Activated naive CD8-positive, alpha-beta T cell treated with anti-CD3 and anti-CD28 coated beads, Interleukin-2, amount 50 U/mL, for 24 hours (primary cell): ENCODE data around the gene NUP188.
"Not testable (repeated sequence)": the region's sequence is repeated elsewhere in the genome, so short reads cannot be mapped to it uniquely, and the experiment has no call there.

Experiments used
- ATAC-seq: fragments of 150-1000 bp; cut with Tn5 transposase; one replicate; pipeline ENCODE4 v1.10.0; 2021
- DNase-seq: peaks from one replicate; pipeline ENCODE4 v3.0.0; 2021
- H3K27ac Mint-ChIP-seq: one replicate; pipeline ENCODE4 v1.8.0; 2021; ENCODE audit warnings: mild to moderate bottlenecking, mixed read lengths
- H3K27me3 Mint-ChIP-seq: one replicate; pipeline ENCODE4 v1.8.0; 2021; ENCODE audit warnings: mixed read lengths
- H3K36me3 Mint-ChIP-seq: one replicate; pipeline ENCODE4 v1.8.0; 2021; ENCODE audit warnings: low read depth, mixed read lengths
- H3K4me1 Mint-ChIP-seq: one replicate; pipeline ENCODE4 v1.8.0; 2021; ENCODE audit warnings: mixed read lengths
- H3K4me3 Mint-ChIP-seq: one replicate; pipeline ENCODE4 v1.8.0; 2021; ENCODE audit warnings: mild to moderate bottlenecking, moderate library complexity, mixed read lengths
- H3K9me3 Mint-ChIP-seq: one replicate; pipeline ENCODE4 v1.8.0; 2021; ENCODE audit warnings: mixed read lengths

Gene NUP188

DNA sequence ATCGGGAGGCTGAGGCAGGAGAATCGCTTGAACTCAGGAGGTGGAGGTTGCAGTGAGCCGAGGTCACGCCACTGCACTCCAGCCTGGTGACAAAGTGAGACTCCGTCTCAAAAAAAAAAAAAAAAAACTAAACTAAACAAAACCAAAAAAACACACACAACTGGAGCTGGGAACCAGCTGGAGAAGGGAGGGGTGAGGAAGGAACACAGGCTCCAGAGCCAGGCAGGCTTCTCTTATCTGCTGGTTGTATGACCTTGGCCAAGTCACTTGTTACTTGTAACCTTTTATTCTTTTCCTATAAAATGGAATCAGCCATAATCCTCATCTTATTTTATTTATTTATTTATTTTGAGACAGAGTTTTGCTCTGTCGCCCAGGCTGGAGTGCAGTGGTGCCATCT lies 56.7 kb downstream of the NUP188 start:
- not testable (repeated sequence) for H3K9me3 Mint-ChIP-seq, ATAC-seq, H3K27ac Mint-ChIP-seq, DNase-seq, H3K27me3 Mint-ChIP-seq, H3K4me1 Mint-ChIP-seq, H3K4me3 Mint-ChIP-seq
- H3K36me3 Mint-ChIP-seq, result peaks cover 52% of the 10 kb centered on the region

- no peaks in the 10 kb centered on the region for H3K9me3 Mint-ChIP-seq
- DNase-seq (no peak), ATAC-seq (no peak)
- peaks cover 40% of the 10 kb centered on the region for H3K36me3 Mint-ChIP-seq
- peak overlapping the region; percentile 35 for H3K27ac Mint-ChIP-seq
- no peak overlapping the region for H3K4me3 Mint-ChIP-seq
- H3K4me1 Mint-ChIP-seq, result no peaks in the 10 kb centered on the region
- no peaks in the 10 kb centered on the region for H3K27me3 Mint-ChIP-seq
Observed at GRCh38 chr9:129005336-129005997, 58.0 kb downstream of the NUP188 start.

- DNase-seq (peak; percentile 47), ATAC-seq (peak; percentile 60)
- H3K27ac Mint-ChIP-seq, result no peak overlapping the region
- H3K4me3 Mint-ChIP-seq, result no peak overlapping the region
- no peaks in the 10 kb centered on the region for H3K4me1 Mint-ChIP-seq
- H3K9me3 Mint-ChIP-seq, result no peaks in the 10 kb centered on the region
- no peaks in the 10 kb centered on the region for H3K27me3 Mint-ChIP-seq
- peaks cover 34% of the 10 kb centered on the region for H3K36me3 Mint-ChIP-seq
Observed at GRCh38 chr9:129006328-129007034, 59.0 kb downstream of the NUP188 start.

DNA sequence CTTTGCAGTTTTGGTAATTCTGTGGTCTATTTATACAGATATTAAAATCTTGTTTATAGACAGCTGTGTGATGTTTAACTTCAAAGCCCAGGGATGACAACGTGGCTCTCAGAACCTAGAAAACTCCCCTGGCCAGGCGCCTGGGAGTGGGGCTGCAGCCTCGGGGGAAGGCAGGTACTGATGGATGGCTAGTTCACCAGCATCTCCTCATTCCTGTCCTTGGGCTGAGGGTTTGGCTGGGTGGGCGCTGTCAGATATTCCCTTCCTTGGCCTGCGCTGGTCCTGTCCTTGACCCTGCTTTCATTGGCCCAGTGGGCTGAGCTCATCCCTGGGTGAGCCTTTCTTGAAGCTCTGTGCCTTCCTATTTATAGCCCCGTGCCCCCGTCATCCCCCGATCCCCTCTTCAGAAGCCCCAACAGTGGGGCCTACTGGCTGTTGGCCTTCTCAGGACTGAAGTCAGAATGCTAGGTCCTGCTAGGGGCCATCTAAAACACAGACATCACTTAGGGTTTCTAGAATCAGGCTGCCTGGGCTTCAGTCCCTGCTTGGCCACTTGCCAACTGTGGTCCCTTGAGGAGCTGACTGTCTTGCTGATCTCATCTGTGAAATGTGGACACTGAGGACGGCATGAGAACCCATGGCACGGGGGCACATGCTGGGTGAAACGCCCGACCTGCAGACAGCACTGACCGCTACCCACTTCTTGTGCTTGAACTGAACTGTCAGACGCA lies 59.7 kb downstream of the NUP188 start:
- H3K9me3 Mint-ChIP-seq, result no peaks in the 10 kb centered on the region
- peaks cover 29% of the 10 kb centered on the region for H3K36me3 Mint-ChIP-seq
- no peaks in the 10 kb centered on the region for H3K4me1 Mint-ChIP-seq
- DNase-seq (no peak), ATAC-seq (no peak)
- H3K4me3 Mint-ChIP-seq, result no peak overlapping the region
- no peaks in the 10 kb centered on the region for H3K27me3 Mint-ChIP-seq
- H3K27ac Mint-ChIP-seq, result no peak overlapping the region

- Mint-ChIP-seq H3K27ac (no peak overlapping the region), H3K4me3 (no peak overlapping the region), H3K4me1 (no peaks in the 10 kb centered on the region), H3K36me3 (peaks cover 22% of the 10 kb centered on the region), H3K9me3 (no peaks in the 10 kb centered on the region), H3K27me3 (no peaks in the 10 kb centered on the region)
- no peak for ATAC-seq
- DNase-seq, result no peak
Observed at GRCh38 chr9:129007766-129008468, 60.4 kb downstream of the NUP188 start.

DNA sequence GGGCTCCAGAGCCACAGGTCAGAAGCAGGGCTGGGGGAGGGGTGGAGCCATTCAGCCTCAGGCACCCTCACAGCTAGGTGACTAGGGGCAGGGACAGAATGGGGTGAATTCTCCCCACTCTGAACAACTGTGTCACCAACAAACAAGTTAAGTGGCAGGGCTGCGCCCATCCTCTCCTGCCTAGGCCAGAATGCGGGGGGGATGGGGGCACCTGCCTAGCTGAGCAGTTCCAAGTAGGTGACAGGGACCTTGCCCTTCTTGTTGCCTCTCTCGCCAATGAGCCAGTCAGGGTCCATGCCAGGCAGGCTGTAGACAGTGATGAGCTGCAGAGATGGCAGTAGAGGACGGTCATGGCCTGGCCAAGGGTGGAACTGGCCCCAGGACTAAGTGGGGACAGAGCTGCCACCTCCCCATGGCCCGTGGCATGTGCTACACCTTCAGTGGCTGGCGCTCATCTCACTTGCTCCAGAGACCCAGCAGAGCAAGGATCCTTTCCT lies 61.0 kb downstream of the NUP188 start:
- no peak overlapping the region for H3K27ac Mint-ChIP-seq
- no peak for DNase-seq
- H3K4me3 Mint-ChIP-seq, result no peak overlapping the region
- no peaks in the 10 kb centered on the region for H3K9me3 Mint-ChIP-seq
- peaks cover 21% of the 10 kb centered on the region for H3K36me3 Mint-ChIP-seq
- ATAC-seq, result no peak
- no peaks in the 10 kb centered on the region for H3K4me1 Mint-ChIP-seq
- no peaks in the 10 kb centered on the region for H3K27me3 Mint-ChIP-seq

DNA sequence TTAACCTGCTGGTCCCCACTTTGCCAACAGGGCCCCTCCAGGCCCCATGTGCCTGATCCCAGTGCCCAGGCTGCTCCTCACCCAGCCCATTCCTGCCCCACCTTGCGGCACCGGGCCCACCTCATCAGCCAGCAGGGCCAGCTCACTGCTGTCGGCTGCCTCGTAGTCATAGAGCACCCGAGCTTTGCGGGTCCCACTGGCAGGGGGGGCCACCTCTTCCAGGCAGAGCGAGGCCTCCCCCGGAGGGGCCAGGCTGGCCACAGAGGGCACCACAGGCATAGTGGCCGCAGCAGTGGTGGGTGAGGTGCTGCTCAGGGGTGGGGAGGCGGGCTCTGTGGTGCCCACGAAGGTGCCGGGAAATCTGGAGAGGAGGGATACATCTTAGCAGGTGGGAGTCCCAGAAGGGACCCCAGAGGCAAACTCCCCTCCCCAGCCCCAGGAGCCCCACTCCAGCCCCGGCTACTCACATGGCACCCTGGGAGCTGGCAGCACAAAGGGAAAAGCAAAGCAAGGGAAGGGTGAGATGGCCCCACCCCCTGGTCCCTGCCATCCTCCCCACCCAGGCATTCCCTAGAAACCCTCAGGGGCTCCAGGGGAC lies 61.6 kb downstream of the NUP188 start:
- ATAC-seq, result no peak
- H3K4me1 Mint-ChIP-seq, result no peaks in the 10 kb centered on the region

DNA sequence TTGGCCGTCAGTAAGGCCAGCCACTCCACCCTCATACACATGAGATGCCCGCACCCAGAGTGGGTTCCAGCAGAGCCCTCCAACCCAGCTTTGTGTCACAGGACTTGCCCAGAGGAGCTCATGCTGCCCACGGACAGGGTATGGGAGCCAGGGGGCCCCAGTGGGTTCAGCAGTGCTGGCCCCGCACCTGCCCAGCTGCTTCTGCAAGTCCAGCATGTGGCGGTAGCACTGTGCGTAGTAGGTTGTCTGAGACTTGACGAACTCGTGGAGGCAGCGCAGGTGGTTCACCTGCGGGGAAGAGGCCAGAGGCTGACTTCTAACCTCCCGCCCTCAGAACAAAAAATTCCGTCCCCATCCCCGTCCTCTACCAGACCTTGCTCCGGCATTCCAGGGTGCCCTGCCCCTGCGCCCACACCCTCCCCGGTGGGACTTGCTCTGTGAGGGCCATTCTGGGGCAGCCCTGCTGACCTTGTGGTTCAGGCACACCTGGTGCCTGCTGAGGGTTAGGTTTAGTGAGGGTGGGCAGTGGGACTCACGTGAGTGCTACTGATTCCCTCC lies 62.2 kb downstream of the NUP188 start:
- Mint-ChIP-seq H3K9me3 (no peaks in the 10 kb centered on the region), H3K27ac (no peak overlapping the region), H3K4me3 (no peak overlapping the region), H3K4me1 (no peaks in the 10 kb centered on the region), H3K27me3 (no peaks in the 10 kb centered on the region), H3K36me3 (peaks cover 20% of the 10 kb centered on the region)
- ATAC-seq (no peak), DNase-seq (no peak)

More for the DNA sequence above, 61.6 kb downstream of the NUP188 start:
- H3K36me3 Mint-ChIP-seq, result peaks cover 21% of the 10 kb centered on the region
- no peak for DNase-seq
- no peaks in the 10 kb centered on the region for H3K9me3 Mint-ChIP-seq
- no peak overlapping the region for H3K27ac Mint-ChIP-seq
- H3K4me3 Mint-ChIP-seq, result no peak overlapping the region
- H3K27me3 Mint-ChIP-seq, result no peaks in the 10 kb centered on the region

DNA sequence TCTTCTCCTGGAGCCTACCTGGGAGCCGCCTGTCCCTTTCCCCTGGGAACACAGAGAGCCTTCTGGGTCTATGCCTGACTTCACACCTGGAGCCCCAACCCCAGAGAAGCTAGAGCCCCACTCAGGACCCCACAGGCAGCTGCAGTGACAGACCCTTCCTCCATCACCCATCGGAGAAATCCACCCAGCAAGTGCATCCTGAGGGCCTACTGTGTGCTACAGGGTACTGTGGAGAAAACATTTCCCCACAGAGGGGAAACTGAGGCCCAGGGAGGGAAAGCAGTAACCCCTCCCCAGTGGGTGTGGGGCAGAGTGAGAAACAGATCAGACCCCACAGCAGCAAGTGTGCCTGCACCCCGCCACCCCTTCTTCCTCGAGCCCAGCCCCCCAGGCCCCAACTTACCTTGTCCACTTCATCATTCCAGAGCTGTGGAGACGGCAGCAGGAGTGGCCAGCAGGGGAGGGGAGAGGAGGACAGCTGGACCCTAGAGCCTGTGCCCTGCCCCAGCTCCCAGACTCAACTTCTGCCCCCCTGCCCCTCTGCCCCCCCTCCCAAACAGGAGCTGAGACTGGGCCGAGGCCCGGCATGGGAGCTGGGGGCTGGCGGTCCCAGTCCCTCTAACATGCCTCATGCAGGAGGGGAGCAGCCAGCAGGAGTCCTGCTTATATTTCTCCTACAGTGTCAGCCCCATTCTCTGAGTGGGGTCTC lies 62.9 kb downstream of the NUP188 start:
- Mint-ChIP-seq H3K9me3 (no peaks in the 10 kb centered on the region), H3K4me1 (no peaks in the 10 kb centered on the region), H3K36me3 (peaks cover 12% of the 10 kb centered on the region), H3K27me3 (no peaks in the 10 kb centered on the region), H3K4me3 (no peak overlapping the region), H3K27ac (no peak overlapping the region)
- DNase-seq, result no peak
- no peak for ATAC-seq

DNA sequence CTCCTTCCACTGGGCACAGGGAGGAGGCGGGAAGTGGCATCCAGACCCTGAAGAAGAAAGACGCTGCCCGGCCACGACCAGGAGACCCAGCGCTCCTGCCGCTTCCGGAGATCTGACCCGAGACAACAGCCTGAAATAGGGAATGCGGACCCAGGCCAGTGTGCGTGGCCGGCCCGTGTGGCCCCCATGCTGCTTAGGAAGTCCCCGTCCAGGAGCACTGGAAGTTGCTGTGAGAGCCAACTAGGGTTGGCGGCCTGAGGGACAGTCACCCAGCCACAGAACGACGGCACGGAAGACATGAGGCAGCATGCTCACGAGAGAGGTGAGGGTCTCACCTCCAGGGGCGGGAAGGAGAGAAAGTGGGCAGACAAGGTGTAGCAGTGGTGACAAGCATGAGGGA lies 63.7 kb downstream of the NUP188 start:
- Mint-ChIP-seq H3K27me3 (no peaks in the 10 kb centered on the region), H3K27ac (no peak overlapping the region), H3K36me3 (peaks cover 9% of the 10 kb centered on the region), H3K4me1 (no peaks in the 10 kb centered on the region), H3K4me3 (no peak overlapping the region), H3K9me3 (no peaks in the 10 kb centered on the region)
- ATAC-seq, result no peak
- no peak for DNase-seq

DNA sequence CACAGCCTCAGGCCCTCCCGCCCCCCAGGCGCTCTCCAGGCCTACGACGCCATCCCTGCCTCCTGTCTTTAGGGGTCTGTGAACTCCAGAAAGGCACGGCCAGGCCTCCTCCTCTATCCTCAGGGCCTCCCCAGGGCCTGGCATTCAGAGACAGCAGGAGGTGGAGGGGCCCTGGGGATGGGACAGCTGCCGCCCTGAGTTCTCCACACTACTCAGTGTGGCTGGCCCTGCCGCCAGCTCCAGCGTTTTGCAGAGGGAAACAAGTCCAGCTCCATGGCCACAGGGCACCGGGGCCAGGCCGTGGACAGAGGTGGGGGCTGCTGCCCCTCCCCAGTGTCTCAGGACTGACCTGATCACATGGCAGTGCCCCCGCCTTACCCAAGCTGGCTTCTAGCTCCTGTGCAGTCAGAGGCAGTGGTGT lies 64.3 kb downstream of the NUP188 start:
- Mint-ChIP-seq H3K4me3 (no peak overlapping the region), H3K9me3 (no peaks in the 10 kb centered on the region), H3K27ac (no peak overlapping the region), H3K4me1 (no peaks in the 10 kb centered on the region), H3K27me3 (no peaks in the 10 kb centered on the region), H3K36me3 (peaks cover 6% of the 10 kb centered on the region)
- no peak for ATAC-seq
- DNase-seq, result no peak

DNA sequence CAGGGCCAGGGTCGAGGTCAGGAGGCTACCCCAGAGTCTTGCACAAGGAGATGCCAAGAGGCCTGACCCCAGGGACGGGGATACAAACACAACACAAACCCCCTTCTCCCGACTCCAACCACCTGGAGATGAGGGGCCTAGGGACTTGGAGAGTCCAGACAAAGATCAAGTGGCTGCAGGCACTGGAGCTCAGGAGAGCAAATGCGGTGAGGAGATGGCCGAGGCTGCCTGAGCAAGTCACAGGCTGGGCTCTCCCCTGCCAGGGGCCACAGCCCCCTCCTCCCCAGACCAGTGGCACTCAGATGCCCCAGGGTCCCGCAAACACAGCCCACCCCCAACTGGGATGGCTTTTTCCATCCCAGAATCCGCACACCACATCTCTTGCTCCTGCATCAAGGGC lies 64.8 kb downstream of the NUP188 start:
- no peak for DNase-seq

DNA sequence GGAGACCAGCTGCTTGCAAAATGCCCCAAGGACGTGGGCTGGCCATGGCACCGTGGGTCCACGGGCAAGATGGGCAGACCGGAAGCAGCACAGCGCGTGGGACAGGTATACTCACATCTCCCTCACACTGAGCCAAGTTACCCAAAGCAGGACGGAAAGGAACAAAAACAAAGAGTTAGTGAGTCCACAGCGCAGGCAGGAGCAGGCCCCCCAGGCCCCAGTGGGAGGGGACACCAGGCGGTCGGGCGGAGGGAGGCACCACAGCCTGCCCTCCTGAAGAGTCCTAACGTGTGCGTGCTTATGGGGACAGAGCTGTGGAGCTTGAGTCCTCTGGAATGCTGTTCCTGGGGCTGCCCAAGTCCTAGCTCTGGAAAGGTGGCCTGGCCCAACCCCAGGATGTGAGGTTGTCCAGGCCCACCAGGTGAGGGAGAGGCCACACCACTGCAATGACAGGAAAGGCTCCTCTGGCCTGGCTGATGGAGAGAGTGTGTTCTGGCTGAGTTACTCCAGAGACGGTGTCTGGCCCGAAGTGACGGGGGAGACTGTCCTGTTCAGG lies 65.5 kb downstream of the NUP188 start:
- H3K36me3 Mint-ChIP-seq, result peaks cover 2% of the 10 kb centered on the region
- DNase-seq, result no peak
- H3K9me3 Mint-ChIP-seq, result no peaks in the 10 kb centered on the region
- ATAC-seq, result no peak
- no peak overlapping the region for H3K4me3 Mint-ChIP-seq
- no peaks in the 10 kb centered on the region for H3K4me1 Mint-ChIP-seq
- no peak overlapping the region for H3K27ac Mint-ChIP-seq
- no peaks in the 10 kb centered on the region for H3K27me3 Mint-ChIP-seq

More for the DNA sequence above, 64.8 kb downstream of the NUP188 start:
- Mint-ChIP-seq H3K27me3 (no peaks in the 10 kb centered on the region), H3K9me3 (no peaks in the 10 kb centered on the region), H3K4me1 (no peaks in the 10 kb centered on the region), H3K27ac (no peak overlapping the region), H3K36me3 (peaks cover 6% of the 10 kb centered on the region), H3K4me3 (no peak overlapping the region)
- no peak for ATAC-seq
